Tibial nerve (tissue), 4 donors: Measurements from ENCODE around the gene FTSJ3. TPM values are rescaled to one million over a fixed set of nuclear protein-coding genes. Genes with fewer than 3 reads are reported as not detected.

Experiments used
- DNase-seq, 2 donors: peaks; one replicate each; pipeline ENCODE4 v3.0.0-alpha.2; 2019; ENCODE audit warnings: low spot score in 2 of 2
- H3K27ac ChIP-seq, 4 donors: fragments of 200-600 bp; sonication (generic) in 3 of 4; one replicate each; pipeline ENCODE4 v1.5.1; 2017 to 2019; ENCODE audit warnings: mild to moderate bottlenecking in 1 of 4
- H3K27me3 ChIP-seq, 2 donors: fragments of 200-600 bp; sonication (generic) in 1 of 2; one replicate each; pipeline versions ENCODE4 v1.5.1 to v1.6.0; 2017 to 2019
- H3K36me3 ChIP-seq, 3 donors: fragments of 200-600 bp; sonication (generic); one replicate each; pipeline ENCODE4 v1.5.1; 2018 to 2019
- H3K4me1 ChIP-seq, 4 donors: fragments of 200-600 bp; sonication (generic) in 3 of 4; one replicate each; pipeline ENCODE4 v1.5.1; 2017 to 2019
- H3K4me3 ChIP-seq, 4 donors: fragments of 200-600 bp; sonication (generic) in 3 of 4; one replicate each; pipeline ENCODE4 v1.5.1; 2017 to 2019; ENCODE audit warnings: mild to moderate bottlenecking in 1 of 4, moderate library complexity in 1 of 4
- H3K9me3 ChIP-seq, 4 donors: fragments of 200-600 bp; sonication (generic) in 3 of 4; one replicate each; pipeline ENCODE4 v1.5.1; 2017 to 2019
- CTCF ChIP-seq, 5 experiments: fragments of 200-600 bp in 3 of 5; fragments of 450-650 bp in 2 of 5; sonication (generic) in 3 of 5; IDR thresholded peaks; one replicate each; pipeline ENCODE4 v1.5.1; 2016 to 2019; ENCODE audit warnings: antibody characterized with exemption in 5 of 5, mild to moderate bottlenecking in 3 of 5, moderate library complexity in 2 of 5
- EP300 ChIP-seq, 2 donors: sonication (generic); formaldehyde crosslinking; IDR thresholded peaks; one replicate each; pipeline ENCODE4 v1.6.1; 2017; ENCODE audit warnings: antibody characterized with exemption in 2 of 2, mild to moderate bottlenecking in 1 of 2
- POLR2A ChIP-seq, 2 donors: fragments of 450-650 bp; IDR thresholded peaks; one replicate each; pipeline ENCODE4 v1.6.1; 2017; ENCODE audit warnings: antibody characterized with exemption in 2 of 2, mild to moderate bottlenecking in 2 of 2, moderate library complexity in 2 of 2
- WGBS, 2 donors: methylation state at CpG; one replicate each; pipeline ENCODE4 v1.1.5; 2018; 5-methylcytosine and 5-hydroxymethylcytosine counted together
- total RNA-seq, 4 donors: library from RNA; depleted of rRNA; stranded (reverse); fragments of >200 nt; gene quantifications; one replicate each; pipeline ENCODE4 v1.1.0, GENCODE V29; 2016

The FTSJ3 gene
- total RNA-seq, 4 donors from 2014 or later, result 32.8 to 69.3 (median 43.2) TPM

DNA sequence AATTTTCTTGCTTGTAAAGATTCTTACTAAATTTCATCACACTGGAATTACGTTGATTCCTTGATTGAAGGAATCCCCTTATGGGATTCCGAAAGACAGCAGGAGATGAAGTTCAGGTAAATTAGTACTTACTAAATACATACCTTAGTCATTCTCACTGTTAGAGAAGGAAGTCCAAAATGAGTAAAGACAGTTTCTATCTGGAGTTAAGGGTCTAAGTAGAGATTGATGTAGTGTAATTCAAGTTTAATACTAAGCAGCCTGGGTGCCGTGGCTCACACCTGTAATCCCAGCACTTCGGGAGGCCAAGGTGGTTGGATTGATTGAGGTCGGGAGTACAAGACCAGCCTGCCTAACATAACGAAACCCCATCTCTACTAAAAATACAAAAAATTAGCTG lies 43.9 kb downstream of the FTSJ3 start:
- TF ChIP-seq EP300 (IDR thresholded peaks at IDR 0.05), result no peak
- TF ChIP-seq CTCF (IDR thresholded peaks at IDR 0.05), result no peak
- TF ChIP-seq POLR2A (IDR thresholded peaks at IDR 0.05), result no peak
- H3K27ac ChIP-seq, result no peak overlapping the region
- H3K4me3 ChIP-seq, result no peak overlapping the region
- 73 to 78% methylated on average over 6 of the region's 6 CpGs for WGBS, 2 donors
- H3K27me3 ChIP-seq, result no peaks in the 10 kb centered on the region
- peaks cover 0 to 64% (median 2%) of the 10 kb centered on the region in 4 donors for H3K4me1 ChIP-seq
- H3K36me3 ChIP-seq, result peaks cover 0 to 58% (median 3%) of the 10 kb centered on the region in 3 donors
- DNase-seq, result no peak
- no peaks in the 10 kb centered on the region for H3K9me3 ChIP-seq

DNA sequence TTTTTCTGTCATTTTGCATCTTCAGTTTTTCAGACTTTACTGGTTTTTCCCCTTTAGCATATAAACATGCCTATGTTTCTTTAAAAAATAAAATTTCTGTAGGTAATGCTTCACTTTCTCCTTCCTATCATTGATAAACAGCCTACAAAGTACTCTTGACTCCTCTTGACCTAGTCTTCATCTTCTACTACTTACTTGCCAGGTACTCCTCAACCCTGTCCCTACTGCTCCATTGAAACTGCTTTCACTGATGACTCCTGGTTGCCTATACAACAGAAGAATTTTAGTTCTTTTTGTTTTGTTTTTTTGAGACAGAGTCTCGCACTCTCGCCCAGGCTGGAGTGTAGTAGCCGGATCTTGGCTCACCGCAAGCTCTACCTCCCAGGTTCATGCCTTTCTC lies 46.5 kb downstream of the FTSJ3 start:
- Histone ChIP-seq H3K27ac (no peak overlapping the region), H3K36me3 (peaks cover 0 to 37% (median 0%) of the 10 kb centered on the region in 3 donors), H3K9me3 (no peaks in the 10 kb centered on the region), H3K4me1 (peaks cover 0 to 87% (median 9%) of the 10 kb centered on the region in 4 donors), H3K27me3 (no peaks in the 10 kb centered on the region), H3K4me3 (no peak overlapping the region)
- no peak for TF ChIP-seq EP300 (IDR thresholded peaks at IDR 0.05)
- TF ChIP-seq CTCF (IDR thresholded peaks at IDR 0.05), result no peak
- TF ChIP-seq POLR2A (IDR thresholded peaks at IDR 0.05), result no peak
- DNase-seq, result no peak
- WGBS, 2 donors, result 94 to 97% methylated on average over 4 of the region's 4 CpGs

- Histone ChIP-seq H3K4me1 (peaks cover 0 to 87% (median 13%) of the 10 kb centered on the region in 4 donors), H3K36me3 (peaks cover 0 to 37% (median 0%) of the 10 kb centered on the region in 3 donors), H3K27me3 (no peaks in the 10 kb centered on the region), H3K4me3 (no peak overlapping the region), H3K27ac (no peak overlapping the region), H3K9me3 (no peaks in the 10 kb centered on the region)
- WGBS, 2 donors, result 86 to 92% methylated on average over 1 of the region's 1 CpG
- no peak for TF ChIP-seq EP300 (IDR thresholded peaks at IDR 0.05)
- TF ChIP-seq CTCF (IDR thresholded peaks at IDR 0.05), result no peak
- no peak for TF ChIP-seq POLR2A (IDR thresholded peaks at IDR 0.05)
- no peak for DNase-seq
These were observed 47.0 kb downstream of the FTSJ3 start for GRCh38 chr17:63780507-63780906.

DNA sequence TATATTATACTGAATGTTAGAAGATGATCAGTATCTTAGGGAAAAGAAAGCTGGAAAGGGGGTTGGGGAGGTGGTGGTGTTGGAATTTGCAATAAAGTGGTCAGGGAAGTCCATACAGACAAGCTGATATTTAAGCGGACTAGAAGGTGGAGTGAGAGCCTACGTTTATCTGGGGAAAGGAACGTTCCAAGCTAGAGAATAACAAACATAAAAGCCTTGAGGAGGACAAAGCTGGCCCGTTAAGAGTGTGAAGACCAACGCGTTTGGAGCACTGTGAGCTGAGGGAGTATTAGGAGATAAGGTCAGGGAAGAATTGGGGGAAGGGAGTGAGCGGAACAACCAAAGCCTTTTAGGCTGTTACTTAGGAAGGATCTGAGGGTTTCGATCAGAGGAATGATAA lies 52.0 kb downstream of the FTSJ3 start:
- 20 to 24% methylated on average over 8 of the region's 8 CpGs for WGBS, 2 donors
- DNase-seq, result no peak
- Histone ChIP-seq H3K27me3 (no peaks in the 10 kb centered on the region), H3K4me1 (peaks cover 0 to 78% (median 29%) of the 10 kb centered on the region in 4 donors), H3K27ac (peak overlapping the region in 3 of 4 donors; percentile 91 to 99 (median 93)), H3K4me3 (peak overlapping the region; percentile 71 to 99 (median 92)), H3K36me3 (peaks cover 0 to 10% (median 0%) of the 10 kb centered on the region in 3 donors), H3K9me3 (no peaks in the 10 kb centered on the region)
- no peak for TF ChIP-seq POLR2A (IDR thresholded peaks at IDR 0.05)
- no peak for TF ChIP-seq CTCF (IDR thresholded peaks at IDR 0.05)
- TF ChIP-seq EP300 (IDR thresholded peaks at IDR 0.05), result no peak

- no peak for DNase-seq
- peaks cover 0 to 80% (median 29%) of the 10 kb centered on the region in 4 donors for H3K4me1 ChIP-seq
- peak overlapping the region; percentile 91 to 99 (median 94) for H3K27ac ChIP-seq
- 0 to 1% methylated on average over 4 of the region's 4 CpGs for WGBS, 2 donors
- TF ChIP-seq EP300 (IDR thresholded peaks at IDR 0.05) (no peak), POLR2A (IDR thresholded peaks at IDR 0.05) (no peak)
- no peaks in the 10 kb centered on the region for H3K9me3 ChIP-seq
- H3K36me3 ChIP-seq, result peaks cover 0 to 8% (median 0%) of the 10 kb centered on the region in 3 donors
- peak overlapping the region; percentile 71 to 99 (median 92) for H3K4me3 ChIP-seq
- no peaks in the 10 kb centered on the region for H3K27me3 ChIP-seq
These were observed 52.5 kb downstream of the FTSJ3 start for GRCh38 chr17:63774969-63775265.
